ENCODE data around the gene AUTS2.

Gene AUTS2

DNA sequence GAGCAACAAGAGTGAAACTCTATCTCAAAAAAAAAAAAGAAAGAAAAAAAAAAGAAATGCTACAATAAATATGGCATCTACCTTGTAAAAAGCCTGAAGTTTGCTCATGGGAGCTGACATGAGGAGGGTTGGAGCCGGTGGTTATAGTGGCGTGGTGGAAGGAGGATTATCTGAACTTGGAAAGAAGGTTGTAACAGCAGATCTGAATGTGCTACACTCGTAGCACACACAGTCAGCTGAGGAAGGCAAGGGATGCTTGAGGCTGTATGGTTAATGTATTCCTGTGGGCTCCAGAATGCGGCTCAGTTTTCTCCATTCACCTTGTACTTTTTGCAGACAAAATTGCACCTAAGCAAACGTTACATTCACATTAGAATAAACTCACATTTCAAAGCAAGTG, 1143.4 kb downstream of the AUTS2 start:
- TF ChIP-seq POLR2AphosphoS5 (IDR thresholded peaks at IDR 0.05; ENCODE audit: low read depth) (no peak), SPI1 (IDR thresholded peaks at IDR 0.05; ENCODE audit: borderline replicate concordance, low read depth) (no peak), GABPA (IDR thresholded peaks at IDR 0.05; ENCODE audit: low read depth) (no peak)
- TF ChIP-seq, protein P1, sequence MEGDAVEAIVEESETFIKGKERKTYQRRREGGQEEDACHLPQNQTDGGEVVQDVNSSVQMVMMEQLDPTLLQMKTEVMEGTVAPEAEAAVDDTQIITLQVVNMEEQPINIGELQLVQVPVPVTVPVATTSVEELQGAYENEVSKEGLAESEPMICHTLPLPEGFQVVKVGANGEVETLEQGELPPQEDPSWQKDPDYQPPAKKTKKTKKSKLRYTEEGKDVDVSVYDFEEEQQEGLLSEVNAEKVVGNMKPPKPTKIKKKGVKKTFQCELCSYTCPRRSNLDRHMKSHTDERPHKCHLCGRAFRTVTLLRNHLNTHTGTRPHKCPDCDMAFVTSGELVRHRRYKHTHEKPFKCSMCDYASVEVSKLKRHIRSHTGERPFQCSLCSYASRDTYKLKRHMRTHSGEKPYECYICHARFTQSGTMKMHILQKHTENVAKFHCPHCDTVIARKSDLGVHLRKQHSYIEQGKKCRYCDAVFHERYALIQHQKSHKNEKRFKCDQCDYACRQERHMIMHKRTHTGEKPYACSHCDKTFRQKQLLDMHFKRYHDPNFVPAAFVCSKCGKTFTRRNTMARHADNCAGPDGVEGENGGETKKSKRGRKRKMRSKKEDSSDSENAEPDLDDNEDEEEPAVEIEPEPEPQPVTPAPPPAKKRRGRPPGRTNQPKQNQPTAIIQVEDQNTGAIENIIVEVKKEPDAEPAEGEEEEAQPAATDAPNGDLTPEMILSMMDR (IDR thresholded peaks at IDR 0.05; ENCODE audit: insufficient read depth, low read length): no peak
- TF ChIP-seq, protein P2, sequence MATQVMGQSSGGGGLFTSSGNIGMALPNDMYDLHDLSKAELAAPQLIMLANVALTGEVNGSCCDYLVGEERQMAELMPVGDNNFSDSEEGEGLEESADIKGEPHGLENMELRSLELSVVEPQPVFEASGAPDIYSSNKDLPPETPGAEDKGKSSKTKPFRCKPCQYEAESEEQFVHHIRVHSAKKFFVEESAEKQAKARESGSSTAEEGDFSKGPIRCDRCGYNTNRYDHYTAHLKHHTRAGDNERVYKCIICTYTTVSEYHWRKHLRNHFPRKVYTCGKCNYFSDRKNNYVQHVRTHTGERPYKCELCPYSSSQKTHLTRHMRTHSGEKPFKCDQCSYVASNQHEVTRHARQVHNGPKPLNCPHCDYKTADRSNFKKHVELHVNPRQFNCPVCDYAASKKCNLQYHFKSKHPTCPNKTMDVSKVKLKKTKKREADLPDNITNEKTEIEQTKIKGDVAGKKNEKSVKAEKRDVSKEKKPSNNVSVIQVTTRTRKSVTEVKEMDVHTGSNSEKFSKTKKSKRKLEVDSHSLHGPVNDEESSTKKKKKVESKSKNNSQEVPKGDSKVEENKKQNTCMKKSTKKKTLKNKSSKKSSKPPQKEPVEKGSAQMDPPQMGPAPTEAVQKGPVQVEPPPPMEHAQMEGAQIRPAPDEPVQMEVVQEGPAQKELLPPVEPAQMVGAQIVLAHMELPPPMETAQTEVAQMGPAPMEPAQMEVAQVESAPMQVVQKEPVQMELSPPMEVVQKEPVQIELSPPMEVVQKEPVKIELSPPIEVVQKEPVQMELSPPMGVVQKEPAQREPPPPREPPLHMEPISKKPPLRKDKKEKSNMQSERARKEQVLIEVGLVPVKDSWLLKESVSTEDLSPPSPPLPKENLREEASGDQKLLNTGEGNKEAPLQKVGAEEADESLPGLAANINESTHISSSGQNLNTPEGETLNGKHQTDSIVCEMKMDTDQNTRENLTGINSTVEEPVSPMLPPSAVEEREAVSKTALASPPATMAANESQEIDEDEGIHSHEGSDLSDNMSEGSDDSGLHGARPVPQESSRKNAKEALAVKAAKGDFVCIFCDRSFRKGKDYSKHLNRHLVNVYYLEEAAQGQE (IDR thresholded peaks at IDR 0.05; ENCODE audit: insufficient replicate concordance, low read depth): no peak
- no peak overlapping the region for H3K27ac ChIP-seq (replicated peaks)
- no peaks in the 10 kb centered on the region for H3K27me3 ChIP-seq (ENCODE audit: insufficient read depth, poor library complexity, severe bottlenecking)
- no peak for DNase-seq (ENCODE audit: low read depth in 1 of 2, low spot score in 1 of 2)
- H3K4me3 ChIP-seq (replicated peaks; ENCODE audit: insufficient read depth, low read length): no peak overlapping the region

DNA sequence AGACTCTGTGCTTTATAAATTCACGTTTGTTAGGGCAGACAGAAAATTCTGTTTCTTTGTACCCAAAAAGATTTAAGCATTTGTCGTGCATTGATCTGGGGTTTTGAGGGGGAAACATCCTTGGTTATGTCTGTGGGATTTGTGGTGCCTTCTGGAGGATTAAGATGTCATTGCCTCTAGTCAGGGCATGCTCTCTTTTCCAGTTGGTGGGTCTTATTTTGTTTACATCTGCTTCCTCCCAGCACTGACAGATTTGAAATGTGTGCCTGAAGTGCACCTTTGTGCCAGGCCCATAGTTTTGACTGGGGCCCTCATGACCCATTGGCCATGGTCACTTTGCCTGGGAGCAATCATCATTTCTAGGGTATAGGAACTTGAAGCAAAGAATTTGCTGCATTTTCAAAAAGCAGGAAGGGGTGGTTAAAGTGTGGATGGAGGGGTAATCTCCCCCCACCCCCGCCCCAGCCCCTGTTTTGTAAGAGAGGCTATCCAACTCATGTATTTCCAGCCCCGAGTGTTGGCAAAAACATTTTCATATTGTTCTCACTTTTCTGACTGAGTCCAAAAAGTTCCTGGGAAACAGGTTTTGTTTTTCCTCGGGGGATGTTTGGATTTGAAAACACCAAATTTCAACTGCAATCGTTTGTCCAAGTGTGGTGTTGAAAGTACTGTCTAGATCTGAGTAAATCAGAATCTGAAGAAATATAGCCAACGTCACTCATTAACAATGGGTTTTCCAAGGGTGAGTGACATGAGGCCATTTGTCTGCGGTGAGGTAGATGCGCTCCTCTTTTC, 1145.5 kb downstream of the AUTS2 start:
- Histone ChIP-seq H3K27me3 (ENCODE audit: insufficient read depth, poor library complexity, severe bottlenecking) (no peaks in the 10 kb centered on the region), H3K4me3 (replicated peaks; ENCODE audit: insufficient read depth, low read length) (no peak overlapping the region), H3K27ac (replicated peaks) (no peak overlapping the region)
- DNase-seq (ENCODE audit: low read depth in 1 of 2, low spot score in 1 of 2): no peak
- TF ChIP-seq, protein P2 (IDR thresholded peaks at IDR 0.05; ENCODE audit: insufficient replicate concordance, low read depth): no peak
- TF ChIP-seq, protein P1 (IDR thresholded peaks at IDR 0.05; ENCODE audit: insufficient read depth, low read length): no peak
- TF ChIP-seq SPI1 (IDR thresholded peaks at IDR 0.05; ENCODE audit: borderline replicate concordance, low read depth): no peak
- TF ChIP-seq POLR2AphosphoS5 (IDR thresholded peaks at IDR 0.05; ENCODE audit: low read depth): no peak
- TF ChIP-seq GABPA (IDR thresholded peaks at IDR 0.05; ENCODE audit: low read depth): no peak

DNA sequence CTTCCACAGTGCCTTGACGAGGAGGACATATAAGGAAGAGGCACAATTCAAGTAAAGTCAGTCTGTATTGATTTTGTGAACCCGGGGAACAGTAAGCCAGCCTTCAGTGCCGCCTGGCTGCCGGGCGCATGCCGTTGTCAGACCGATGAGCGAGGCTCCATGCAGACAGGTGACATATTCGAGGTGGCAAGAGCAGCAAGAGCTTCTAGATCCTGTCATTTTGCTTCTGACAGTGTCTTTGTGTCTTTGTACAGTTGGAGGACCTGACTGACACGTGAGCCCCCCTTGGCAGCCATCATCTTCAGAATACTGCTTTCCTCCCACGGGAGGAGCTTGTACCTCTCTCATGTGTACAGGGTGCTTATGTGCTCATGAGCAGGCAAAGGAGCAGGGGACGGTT, 1146.2 kb downstream of the AUTS2 start:
- no peak for TF ChIP-seq GABPA (IDR thresholded peaks at IDR 0.05; ENCODE audit: low read depth)
- no peak for TF ChIP-seq SPI1 (IDR thresholded peaks at IDR 0.05; ENCODE audit: borderline replicate concordance, low read depth)
- TF ChIP-seq POLR2AphosphoS5 (IDR thresholded peaks at IDR 0.05; ENCODE audit: low read depth): no peak
- TF ChIP-seq, protein P1 (IDR thresholded peaks at IDR 0.05; ENCODE audit: insufficient read depth, low read length): no peak
- TF ChIP-seq, protein P2 (IDR thresholded peaks at IDR 0.05; ENCODE audit: insufficient replicate concordance, low read depth): no peak
- H3K27me3 ChIP-seq (ENCODE audit: insufficient read depth, poor library complexity, severe bottlenecking): no peaks in the 10 kb centered on the region
- no peak for DNase-seq (ENCODE audit: low read depth in 1 of 2, low spot score in 1 of 2)

More for the DNA sequence above, 1146.2 kb downstream of the AUTS2 start:
- Histone ChIP-seq H3K4me3 (replicated peaks; ENCODE audit: insufficient read depth, low read length) (no peak overlapping the region), H3K27ac (replicated peaks) (no peak overlapping the region)

All from HL-60 (cell line).